ENCODE results near the gene TMEM52B.

TMEM52B gene

DNA sequence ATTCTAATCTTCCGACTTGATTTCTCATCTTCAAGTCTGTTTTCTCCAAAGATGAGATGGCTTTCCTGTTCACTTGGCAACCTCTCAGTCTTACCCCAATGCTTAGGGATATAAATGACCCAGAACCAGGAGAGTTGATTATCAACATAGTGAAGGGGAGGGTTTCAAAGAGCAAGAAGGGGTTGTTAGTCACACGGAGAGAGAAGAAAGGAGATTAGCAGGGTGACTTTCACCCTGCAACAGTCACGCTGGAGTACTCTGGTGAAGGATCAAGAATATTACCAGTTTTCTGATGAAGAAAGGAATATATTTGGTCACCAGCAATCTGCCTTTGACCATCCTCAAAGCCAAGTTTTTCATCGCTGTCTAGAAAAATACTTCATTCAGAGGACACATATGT, at the start of gene TMEM52B:
Gene TMEM52B (plus strand): TSS at position 212 of the 400 bp plus-strand sequence. CDS start 543 bp downstream, outside the sequence.
- TF ChIP-seq ZFX (IDR thresholded peaks at IDR 0.05; ENCODE audit: borderline replicate concordance) = no peak
- TF ChIP-seq, protein P1, sequence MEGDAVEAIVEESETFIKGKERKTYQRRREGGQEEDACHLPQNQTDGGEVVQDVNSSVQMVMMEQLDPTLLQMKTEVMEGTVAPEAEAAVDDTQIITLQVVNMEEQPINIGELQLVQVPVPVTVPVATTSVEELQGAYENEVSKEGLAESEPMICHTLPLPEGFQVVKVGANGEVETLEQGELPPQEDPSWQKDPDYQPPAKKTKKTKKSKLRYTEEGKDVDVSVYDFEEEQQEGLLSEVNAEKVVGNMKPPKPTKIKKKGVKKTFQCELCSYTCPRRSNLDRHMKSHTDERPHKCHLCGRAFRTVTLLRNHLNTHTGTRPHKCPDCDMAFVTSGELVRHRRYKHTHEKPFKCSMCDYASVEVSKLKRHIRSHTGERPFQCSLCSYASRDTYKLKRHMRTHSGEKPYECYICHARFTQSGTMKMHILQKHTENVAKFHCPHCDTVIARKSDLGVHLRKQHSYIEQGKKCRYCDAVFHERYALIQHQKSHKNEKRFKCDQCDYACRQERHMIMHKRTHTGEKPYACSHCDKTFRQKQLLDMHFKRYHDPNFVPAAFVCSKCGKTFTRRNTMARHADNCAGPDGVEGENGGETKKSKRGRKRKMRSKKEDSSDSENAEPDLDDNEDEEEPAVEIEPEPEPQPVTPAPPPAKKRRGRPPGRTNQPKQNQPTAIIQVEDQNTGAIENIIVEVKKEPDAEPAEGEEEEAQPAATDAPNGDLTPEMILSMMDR (IDR thresholded peaks at IDR 0.05) = no peak
- no peak within 1 kb of the TSS for H3K27ac ChIP-seq

DNA sequence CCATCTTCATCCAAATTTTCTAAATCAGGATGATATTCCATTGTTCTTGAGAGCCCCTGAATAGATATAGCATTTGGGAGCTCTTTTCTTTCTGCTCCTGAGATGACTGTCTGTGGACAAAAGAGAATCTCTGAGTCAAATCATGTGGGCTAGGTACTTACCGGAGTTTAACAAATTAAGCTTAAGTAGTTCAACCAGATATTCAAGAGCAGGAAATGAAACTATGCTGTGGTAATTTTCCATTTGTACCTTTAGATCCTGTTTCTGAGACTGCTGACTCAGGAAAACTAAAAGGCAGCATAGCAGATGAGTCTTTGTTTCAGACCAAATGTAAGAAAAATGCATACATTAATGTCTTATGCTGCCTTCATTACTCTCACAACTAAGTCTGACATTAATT, 48.8 kb upstream of the TMEM52B start, which contains the start of gene CLEC7A:
Gene CLEC7A (minus strand): TSS at position 158 of the 400 bp plus-strand sequence. CDS start 117 bp downstream, at position 41.
- H3K27ac ChIP-seq = no peak within 1 kb of the TSS
- TF ChIP-seq, protein P1 (IDR thresholded peaks at IDR 0.05) = no peak
- no peak for TF ChIP-seq ZFX (IDR thresholded peaks at IDR 0.05; ENCODE audit: borderline replicate concordance)

DNA sequence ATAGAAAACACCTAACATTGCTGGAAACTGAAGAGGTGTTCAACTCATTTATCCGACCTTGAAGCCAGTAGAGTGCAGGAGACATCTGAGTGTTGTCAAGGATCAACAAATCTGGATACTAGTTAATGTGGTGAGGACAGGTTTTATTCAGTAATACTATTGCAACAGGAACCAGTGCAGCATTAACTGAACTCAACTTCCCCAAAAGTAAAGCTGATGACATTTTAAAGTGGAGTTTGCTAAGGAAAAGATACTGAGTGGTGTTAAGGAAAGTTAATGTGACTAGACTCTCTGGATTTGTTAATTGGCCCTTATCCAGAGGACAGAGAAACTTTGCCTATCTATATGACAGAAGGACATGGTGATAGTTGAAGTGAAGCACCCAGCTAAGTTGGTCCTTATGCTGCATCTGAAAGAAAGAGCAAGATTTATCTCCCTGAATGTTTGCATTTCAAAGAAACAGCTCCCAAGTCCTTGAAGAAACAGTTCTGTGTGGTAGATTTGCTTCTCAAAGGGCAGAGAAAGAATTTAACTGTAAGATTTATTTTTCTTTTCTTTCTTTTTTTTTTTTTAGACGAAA, 47.6 kb upstream of the TMEM52B start:
- TF ChIP-seq, protein P1 (IDR thresholded peaks at IDR 0.05) = no peak
- TF ChIP-seq ZFX (IDR thresholded peaks at IDR 0.05; ENCODE audit: borderline replicate concordance) = no peak
- no peak overlapping the region for H3K27ac ChIP-seq

DNA sequence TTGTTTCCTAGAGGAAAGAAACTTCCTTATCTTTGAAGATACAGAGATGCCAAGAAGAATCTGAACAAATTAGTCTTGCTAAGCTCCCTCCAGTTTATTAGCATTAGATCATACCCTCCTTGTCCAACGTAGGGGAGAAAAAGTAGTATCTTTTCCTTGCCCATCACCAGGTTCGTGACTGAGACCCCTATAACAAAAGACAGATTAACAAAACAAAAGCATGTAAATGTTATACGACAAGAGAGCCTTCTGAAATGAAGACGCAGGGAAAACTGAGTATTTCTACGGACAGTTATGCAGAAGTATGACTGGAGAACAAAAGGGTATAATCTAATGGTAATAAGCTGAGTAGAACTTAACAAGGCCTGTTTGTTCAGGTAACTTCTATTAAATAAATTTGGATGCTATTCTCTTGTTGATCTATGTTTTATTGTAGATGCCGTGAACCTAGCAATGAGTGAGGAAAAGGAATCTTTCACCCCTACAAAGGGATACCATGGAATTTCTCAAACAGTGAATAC, 45.9 kb upstream of the TMEM52B start:
- H3K27ac ChIP-seq = no peak overlapping the region

DNA sequence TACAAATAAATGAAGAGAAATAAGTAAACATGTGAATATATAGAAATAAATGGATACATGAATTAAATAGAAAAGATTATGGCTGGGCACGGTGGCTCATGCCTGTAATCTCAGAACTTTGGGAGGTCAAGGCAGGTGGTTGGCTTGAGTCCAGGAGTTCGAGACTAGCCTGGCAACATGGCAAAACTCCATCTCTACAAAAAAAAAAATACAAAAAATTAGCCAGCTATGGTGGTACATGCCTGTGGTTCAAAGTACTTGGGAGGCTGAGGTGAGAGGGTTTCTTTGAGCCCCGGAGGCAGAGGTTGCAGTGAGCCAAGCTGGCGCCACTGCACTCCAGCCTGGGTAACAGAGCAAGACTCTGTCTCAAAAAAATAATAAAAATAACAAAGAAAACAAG, 43.7 kb upstream of the TMEM52B start:
- TF ChIP-seq, protein P1 (IDR thresholded peaks at IDR 0.05) = no peak
- no peak for TF ChIP-seq ZFX (IDR thresholded peaks at IDR 0.05; ENCODE audit: borderline replicate concordance)
- no peak overlapping the region for H3K27ac ChIP-seq

More for the DNA sequence above, 45.9 kb upstream of the TMEM52B start:
- TF ChIP-seq, protein P1 (IDR thresholded peaks at IDR 0.05) = no peak
- TF ChIP-seq ZFX (IDR thresholded peaks at IDR 0.05; ENCODE audit: borderline replicate concordance) = no peak

DNA sequence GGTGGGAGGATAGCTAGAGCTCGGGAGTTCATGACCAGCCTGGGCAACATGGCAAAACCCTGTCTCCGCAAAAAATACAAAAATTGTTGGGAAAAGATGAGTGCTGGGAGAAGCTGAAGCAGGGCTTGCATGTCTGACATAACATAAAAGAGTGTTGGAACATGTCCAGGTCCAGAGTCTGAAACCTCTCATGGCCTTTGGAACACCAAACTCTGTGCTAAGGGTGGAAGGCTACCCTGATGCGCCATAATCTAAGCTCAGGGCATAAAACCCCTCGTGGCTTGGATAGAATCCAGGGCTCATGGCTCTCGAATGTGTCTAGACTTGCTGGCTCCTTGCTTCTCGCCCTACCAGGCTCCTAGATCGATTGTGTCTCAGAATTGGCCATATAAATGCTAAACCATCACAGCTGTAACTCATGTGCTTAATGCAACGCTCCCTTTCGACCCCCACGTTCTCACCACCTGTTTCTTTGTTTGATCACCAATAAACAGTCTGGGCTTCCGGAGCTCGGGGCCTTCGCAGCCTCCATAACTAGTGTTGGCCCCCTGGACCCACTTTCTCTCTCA, 42.1 kb upstream of the TMEM52B start:
- no peak overlapping the region for H3K27ac ChIP-seq
- no peak for TF ChIP-seq ZFX (IDR thresholded peaks at IDR 0.05; ENCODE audit: borderline replicate concordance)
- TF ChIP-seq, protein P1 (IDR thresholded peaks at IDR 0.05) = no peak

DNA sequence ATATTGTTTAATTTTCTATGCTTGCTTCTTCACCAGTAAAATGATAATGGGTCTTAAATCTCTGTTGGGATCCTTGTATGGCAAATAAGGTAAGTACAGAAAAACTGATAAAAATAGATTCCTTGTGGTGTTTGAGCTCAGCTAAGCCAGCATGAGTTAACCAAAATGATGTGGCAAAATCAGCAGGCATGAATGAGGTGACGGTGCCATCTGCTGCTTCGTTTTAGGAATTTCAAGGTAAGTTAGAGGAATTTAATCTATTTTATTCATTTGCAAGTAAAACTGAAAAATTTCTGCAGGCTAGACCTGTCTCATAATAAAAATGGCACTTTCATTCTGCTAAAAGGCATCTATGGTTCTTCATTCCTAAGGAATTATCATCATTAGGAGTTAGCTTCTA, 38.8 kb upstream of the TMEM52B start:
- no peak overlapping the region for H3K27ac ChIP-seq
- TF ChIP-seq ZFX (IDR thresholded peaks at IDR 0.05; ENCODE audit: borderline replicate concordance) = no peak
- TF ChIP-seq, protein P1 (IDR thresholded peaks at IDR 0.05) = peak; percentile 81
